Muscle of back (tissue), 13 donors: ENCODE measurements around the gene APCDD1. TPM values are rescaled to one million over a fixed set of nuclear protein-coding genes. Genes with fewer than 3 reads are reported as not detected.

Experiments
- DNase-seq, 3 donors: peaks; one replicate each; pipeline versions ENCODE4 v3.0.0 to v3.0.0-alpha.2; 2013
- long read RNA-seq, 9 donors: transcript quantifications; one replicate each; lab custom pipeline, GENCODE V29; 2026
- polyA plus RNA-seq, 10 donors: library from polyadenylated mRNA; unstranded; fragments of 120-200 nt; gene quantifications; one replicate each; pipeline ENCODE4 v1.2.1, GENCODE V29; 2013; ENCODE audit not compliant: insufficient read length in 10 of 10

Gene APCDD1
- polyA plus RNA-seq, result 100 to 1,000 TPM in 1 of 10 donors, 10 to 100 TPM in 8, 1 to 10 TPM in 1; 9.9 to 191 (median 20.4) TPM
- long read RNA-seq, donor 1, partial matches to known transcripts, result 0 of 2 reads
- long read RNA-seq, donor 1, other reads (novel, unspliced or antisense), result 0 of 2 reads
- long read RNA-seq, donor 2, partial matches to known transcripts, result 0 of 1 reads
- long read RNA-seq, donor 2, other reads (novel, unspliced or antisense), result 0 of 1 reads
- long read RNA-seq, donor 3, result 0 reads
- long read RNA-seq, donor 4, result 0 reads
- long read RNA-seq, donor 5, result 0 reads
- long read RNA-seq, donor 6, partial matches to known transcripts, result 0 of 2 reads
- long read RNA-seq, donor 6, other reads (novel, unspliced or antisense), result 0 of 2 reads
- long read RNA-seq, donor 7, partial matches to known transcripts, result 0 of 1 reads
- long read RNA-seq, donor 7, other reads (novel, unspliced or antisense), result 0 of 1 reads
- long read RNA-seq, donor 8, transcript APCDD1-201 (5 exons, 3,809 nt), result major isoform, 13 of 14 reads
- long read RNA-seq, donor 8, partial matches to known transcripts, result 0 of 14 reads
- long read RNA-seq, donor 8, other reads (novel, unspliced or antisense), result 0 of 14 reads
- long read RNA-seq, donor 9, partial matches to known transcripts, result 0 of 1 reads
- long read RNA-seq, donor 9, other reads (novel, unspliced or antisense), result 0 of 1 reads

- DNase-seq, result peak; percentile 68 to 88 (median 81)
Measured at GRCh38 chr18:10453806-10454680, at the start of gene APCDD1. Gene APCDD1 (plus strand): TSS chr18:10454635. CDS start chr18:10454982, 347 bp downstream.

- peak in 1 of 3 donors; percentile 47 for DNase-seq
Measured at GRCh38 chr18:10405014-10405493, 49.4 kb upstream of the APCDD1 start.

- DNase-seq, result peak in 1 of 3 donors; percentile 32
Measured at GRCh38 chr18:10405816-10406663, 48.4 kb upstream of the APCDD1 start.

- DNase-seq, result no peak
Measured at GRCh38 chr18:10408131-10408530, 46.3 kb upstream of the APCDD1 start.

- DNase-seq, result no peak
Measured at GRCh38 chr18:10409041-10409440, 45.4 kb upstream of the APCDD1 start.

GRCh38 chr18:10410472-10411308 is 43.7 kb upstream of the APCDD1 start:
- DNase-seq, result no peak

- no peak for DNase-seq
Measured at GRCh38 chr18:10412933-10413332, 41.5 kb upstream of the APCDD1 start.

- DNase-seq, result no peak
Measured at GRCh38 chr18:10413722-10414121, 40.7 kb upstream of the APCDD1 start.

GRCh38 chr18:10414293-10414842 is 40.1 kb upstream of the APCDD1 start:
- no peak for DNase-seq

GRCh38 chr18:10416065-10416464 is 38.4 kb upstream of the APCDD1 start:
- DNase-seq, result no peak

- DNase-seq, result no peak
Measured at GRCh38 chr18:10417191-10417590, 37.2 kb upstream of the APCDD1 start.

- peak in 1 of 3 donors; percentile 30 for DNase-seq
Measured at GRCh38 chr18:10417664-10418063, 36.8 kb upstream of the APCDD1 start.

GRCh38 chr18:10418836-10419235 is 35.6 kb upstream of the APCDD1 start:
- DNase-seq, result no peak

GRCh38 chr18:10419420-10420103 is 34.9 kb upstream of the APCDD1 start:
- DNase-seq, result no peak

- DNase-seq, result no peak
Measured at GRCh38 chr18:10420561-10421352, 33.7 kb upstream of the APCDD1 start.

GRCh38 chr18:10421859-10422258 is 32.6 kb upstream of the APCDD1 start:
- peak in 1 of 3 donors; percentile 60 for DNase-seq

- DNase-seq, result no peak
Measured at GRCh38 chr18:10422731-10423130, 31.7 kb upstream of the APCDD1 start.
